Bronchial epithelial cell (primary cell): Measurements from ENCODE around the gene OSBPL7. TPM values are rescaled to one million over a fixed set of nuclear protein-coding genes. Genes with fewer than 3 reads are reported as not detected.

Source experiments
- DNase-seq: peaks from one replicate; pipeline ENCODE4 v3.0.0-alpha.2; 2010; ENCODE audit warnings: low read depth
- FAIRE-seq: peaks from 2 replicates; lab custom pipeline; 2011; peaks lifted over from hg19 to GRCh38; lab: Jason Lieb, UNC
- H3K27me3 ChIP-seq: 2 replicates; pipeline ENCODE4 v1.5.1; 2011; ENCODE audit warnings: low read length; ENCODE audit not compliant: control insufficient read depth, insufficient read depth
- H3K36me3 ChIP-seq: 2 replicates; pipeline ENCODE4 v1.5.1; 2011; ENCODE audit warnings: low read length; ENCODE audit not compliant: control insufficient read depth, insufficient read depth
- H3K4me3 ChIP-seq: 2 replicates; pipeline ENCODE4 v1.5.1; 2011; ENCODE audit warnings: mild to moderate bottlenecking, low read depth, low read length, control low read depth
- CTCF ChIP-seq: IDR thresholded peaks from 2 replicates; pipeline ENCODE4 v1.5.1; 2011; ENCODE audit warnings: mild to moderate bottlenecking, moderate library complexity, low read length, control low read depth, inconsistent platforms; ENCODE audit not compliant: insufficient read depth, severe bottlenecking
- total RNA-seq: library from RNA; depleted of rRNA; stranded (reverse); fragments of >200 nt; gene quantifications from 2 replicates; pipeline ENCODE4 v1.2.1, GENCODE V29; 2014

OSBPL7 gene
- total RNA-seq, 1 donor from 2014 or later: 1.3 TPM

GRCh38 chr17:47810200-47810821 is 11.3 kb downstream of the OSBPL7 start:
- peak; percentile 86 for FAIRE-seq
- H3K36me3 ChIP-seq: peaks cover 16% of the 10 kb centered on the region

GRCh38 chr17:47808830-47809480 is 12.6 kb downstream of the OSBPL7 start:
- Histone ChIP-seq H3K27me3 (peaks cover 2% of the 10 kb centered on the region), H3K36me3 (peaks cover 15% of the 10 kb centered on the region), H3K4me3 (no peak overlapping the region)
- no peak for DNase-seq
- FAIRE-seq: no peak
- no peak for TF ChIP-seq CTCF

More at GRCh38 chr17:47810200-47810821, 11.3 kb downstream of the OSBPL7 start:
- no peak overlapping the region for H3K4me3 ChIP-seq
- peak; percentile 98 for DNase-seq
- no peak for TF ChIP-seq CTCF
- H3K27me3 ChIP-seq: no peaks in the 10 kb centered on the region

GRCh38 chr17:47808036-47808829 is 13.4 kb downstream of the OSBPL7 start:
- FAIRE-seq: no peak
- TF ChIP-seq CTCF: no peak
- Histone ChIP-seq H3K27me3 (peaks cover 5% of the 10 kb centered on the region), H3K36me3 (peaks cover 14% of the 10 kb centered on the region), H3K4me3 (no peak overlapping the region)
- no peak for DNase-seq

- no peak for DNase-seq
Measured at GRCh38 chr17:47807421-47807820, 14.2 kb downstream of the OSBPL7 start.

GRCh38 chr17:47806913-47807255 is 14.7 kb downstream of the OSBPL7 start:
- Histone ChIP-seq H3K36me3 (peaks cover 14% of the 10 kb centered on the region), H3K27me3 (peaks cover 5% of the 10 kb centered on the region), H3K4me3 (no peak overlapping the region)
- FAIRE-seq (no peak), DNase-seq (no peak)
- TF ChIP-seq CTCF: no peak

More at GRCh38 chr17:47807421-47807820, 14.2 kb downstream of the OSBPL7 start:
- TF ChIP-seq CTCF: no peak
- H3K4me3 ChIP-seq: no peak overlapping the region
- H3K27me3 ChIP-seq: peaks cover 5% of the 10 kb centered on the region
- H3K36me3 ChIP-seq: peaks cover 14% of the 10 kb centered on the region
- FAIRE-seq: no peak
